ENCODE data around the gene LRG1. TPM values are rescaled to one million over a fixed set of nuclear protein-coding genes. Genes with fewer than 3 reads are reported as not detected.
A peak's percentile ranks its signal among the peaks of the same experiment; 100 is the strongest.

The LRG1 gene
- total and polyA plus RNA-seq, 9 of the 15 experiments (the other 6 are each of a cell fraction or from before 2014, with no cell fraction given) = 1.5 to 11.9 (median 8.7) TPM

- TF ChIP-seq PRDM10 (IDR thresholded peaks at IDR 0.05; ENCODE audit: partially characterized antibody) (peak; percentile 67), FOXO4 (CRISPR knock-in tag; IDR thresholded peaks at IDR 0.05) (no peak), MCM2 (IDR thresholded peaks at IDR 0.05; ENCODE audit: low read depth) (no peak), ERF (CRISPR knock-in tag; IDR thresholded peaks at IDR 0.05) (no peak), ZEB2 (IDR thresholded peaks at IDR 0.05) (peak; percentile 71), TGIF2 (CRISPR knock-in tag; IDR thresholded peaks at IDR 0.05) (no peak), ZNF408 (CRISPR knock-in tag; IDR thresholded peaks at IDR 0.05; ENCODE audit: low read depth) (no peak), SMAD4 (CRISPR knock-in tag; conservative IDR thresholded peaks at IDR 0.05) (0 out of 2 replicates have a peak, but pooled peaks have one; percentile 33), ATF7 (IDR thresholded peaks at IDR 0.05) (no peak), ZBED1 (IDR thresholded peaks at IDR 0.05) (0 out of 2 replicates have a peak, but pooled peaks have one; percentile 10), SREBF2 (CRISPR knock-in tag; IDR thresholded peaks at IDR 0.05) (no peak), ZNF436 (CRISPR knock-in tag; IDR thresholded peaks at IDR 0.05) (peak; percentile 100), DPF2 (IDR thresholded peaks at IDR 0.05) (no peak), ZNF239 (CRISPR knock-in tag; IDR thresholded peaks at IDR 0.05) (no peak), STAT5A (IDR thresholded peaks at IDR 0.05; ENCODE audit: borderline replicate concordance, low read length) (no peak), RBM14 (IDR thresholded peaks at IDR 0.05; ENCODE audit: borderline replicate concordance, insufficient read depth, low read depth, low read length) (no peak), THRB (CRISPR knock-in tag; conservative IDR thresholded peaks at IDR 0.05) (no peak), PRPF4 (IDR thresholded peaks at IDR 0.05; ENCODE audit: insufficient read depth, low read depth, low read length, poor library complexity, severe bottlenecking) (no peak), ZNF444 (CRISPR knock-in tag; IDR thresholded peaks at IDR 0.05) (no peak), MYC (IDR thresholded peaks at IDR 0.05; ENCODE audit: low read depth, low read length) (no peak), MYC (CRISPR knock-in tag; IDR thresholded peaks at IDR 0.05; ENCODE audit: borderline replicate concordance, low read depth) (no peak), FOS (IDR thresholded peaks at IDR 0.05; ENCODE audit: extremely low read depth, insufficient read length) (no peak), ZNF589 (CRISPR knock-in tag; IDR thresholded peaks at IDR 0.05; ENCODE audit: low read depth) (no peak), ZNF785 (CRISPR knock-in tag; IDR thresholded peaks at IDR 0.05) (no peak)
Measured at GRCh38 chr19:4555657-4556561, 16.1 kb upstream of the LRG1 start (continued).
